Tongue (tissue), 2 donors: ENCODE data around the gene PLEKHM2. TPM values are rescaled to one million over a fixed set of nuclear protein-coding genes. Genes with fewer than 3 reads are reported as not detected.
A peak's percentile ranks its signal among the peaks of the same experiment; 100 is the strongest.

Experiments
- DNase-seq: peaks from one replicate; pipeline ENCODE4 v3.0.0-alpha.2; 2015
- total RNA-seq: library from RNA; depleted of rRNA; stranded (reverse); fragments of >200 nt; gene quantifications from one replicate; pipeline ENCODE4 v1.2.3, GENCODE V29; 2014

Gene PLEKHM2
- total RNA-seq, 1 donor from 2014 or later: 55.1 TPM

DNA sequence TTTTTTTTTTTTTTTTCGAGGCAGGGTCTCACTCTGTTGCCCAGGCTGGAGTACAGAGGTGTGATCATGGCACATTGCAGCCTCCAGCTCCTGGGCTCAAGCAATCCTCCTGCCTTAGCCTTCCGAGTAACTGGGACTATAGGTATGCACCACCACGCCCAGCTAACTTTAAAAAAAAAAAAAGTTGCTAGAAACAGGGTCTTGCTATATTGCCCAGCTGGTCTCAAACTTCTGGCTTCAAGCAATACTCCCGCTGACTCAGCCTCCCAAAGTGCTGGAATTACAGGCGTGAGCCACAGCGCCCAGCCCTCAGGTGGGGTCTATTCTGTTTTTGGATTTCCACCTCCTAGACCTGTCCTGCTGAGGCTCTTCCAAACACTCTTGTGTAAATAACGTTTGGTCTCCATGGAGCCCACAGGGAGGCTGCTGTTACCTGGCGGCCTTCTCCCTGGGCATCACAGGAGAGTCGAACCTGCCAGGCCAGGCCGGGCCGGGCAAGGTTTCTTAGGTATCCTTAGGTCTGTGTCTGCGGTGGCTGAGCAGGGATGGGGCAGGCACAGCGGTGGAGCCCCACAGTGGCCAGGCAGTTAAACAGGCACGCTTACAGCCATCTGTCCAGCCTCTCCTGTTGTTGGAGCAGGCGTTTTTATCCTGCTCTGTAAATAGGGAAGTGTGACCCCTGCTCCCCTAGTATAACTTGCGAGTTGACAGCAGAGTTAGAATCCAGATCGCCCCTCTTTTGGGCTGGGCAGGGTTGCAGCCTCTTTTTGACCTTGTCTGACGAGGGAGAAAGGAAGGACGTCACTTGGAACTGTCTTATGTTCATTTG, 18.8 kb downstream of the PLEKHM2 start:
- DNase-seq: no peak

DNA sequence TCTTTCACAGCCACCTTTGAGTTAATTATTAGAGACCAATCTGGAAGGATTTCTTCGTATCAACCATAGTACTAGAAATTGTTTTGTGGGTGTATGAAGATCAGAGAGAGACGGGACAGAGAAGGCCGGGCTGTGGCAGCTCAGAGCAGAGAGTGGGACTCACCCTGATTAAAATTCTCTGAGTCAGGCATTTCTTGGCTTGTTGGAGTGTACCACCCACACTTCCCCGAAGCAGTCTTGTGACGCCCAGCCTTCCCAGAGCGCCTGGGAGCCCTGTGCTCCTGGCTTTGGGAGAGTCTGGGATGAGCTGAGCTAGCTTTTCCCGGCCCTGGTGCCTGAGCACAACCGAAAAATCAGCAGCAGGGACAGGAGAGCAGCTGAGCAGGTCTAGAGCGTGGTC, 19.4 kb downstream of the PLEKHM2 start:
- DNase-seq: peak; percentile 70

DNA sequence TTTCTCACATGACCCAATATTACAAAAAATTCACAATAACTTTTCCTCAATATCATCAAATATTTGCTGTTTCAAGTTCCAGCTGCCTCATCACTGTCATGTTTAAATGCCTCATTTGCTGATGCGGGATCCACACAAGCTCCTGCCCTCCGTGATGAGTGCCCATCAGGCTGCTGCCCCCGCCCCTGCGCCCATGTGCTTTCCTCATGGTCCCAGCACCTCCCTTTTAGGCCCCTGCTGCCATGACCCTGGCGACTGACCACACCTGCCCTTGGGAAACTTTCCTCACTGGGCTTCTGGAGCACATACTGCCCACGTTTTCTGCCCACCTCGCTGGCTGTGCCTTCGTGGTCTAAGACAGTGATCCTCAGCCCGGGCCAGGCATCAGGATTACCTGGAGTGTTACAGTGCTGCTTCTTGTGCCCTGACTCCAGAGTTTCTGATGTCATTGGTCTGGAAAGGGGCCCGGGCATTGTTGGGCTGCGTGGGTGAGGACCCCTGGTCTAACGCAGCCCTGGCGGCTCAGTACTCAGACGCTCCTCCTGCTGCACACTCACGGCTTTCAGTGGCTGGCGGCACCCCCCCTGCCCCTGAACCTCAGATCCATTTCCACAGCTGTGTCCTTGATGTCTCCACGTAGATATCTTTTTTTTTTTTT, 20.5 kb downstream of the PLEKHM2 start:
- DNase-seq: no peak

DNA sequence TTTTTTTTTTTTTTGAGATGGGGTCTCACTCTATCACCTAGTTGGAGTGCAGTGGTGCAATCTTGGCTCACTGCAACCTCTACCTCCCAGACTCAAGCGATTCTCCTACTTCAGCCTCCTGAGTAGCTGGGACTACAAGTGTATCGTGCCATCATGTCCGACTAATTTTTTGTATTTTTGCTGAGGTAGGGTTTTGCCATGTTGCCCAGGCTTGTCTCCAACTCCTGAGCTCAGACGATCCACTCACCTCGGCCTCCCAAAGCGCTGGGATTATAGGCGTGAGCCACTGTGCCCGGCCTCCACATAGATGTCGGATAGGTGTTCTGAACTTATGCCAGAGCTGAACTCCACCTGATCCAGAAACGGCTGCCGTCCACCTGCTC, 21.1 kb downstream of the PLEKHM2 start:
- no peak for DNase-seq

DNA sequence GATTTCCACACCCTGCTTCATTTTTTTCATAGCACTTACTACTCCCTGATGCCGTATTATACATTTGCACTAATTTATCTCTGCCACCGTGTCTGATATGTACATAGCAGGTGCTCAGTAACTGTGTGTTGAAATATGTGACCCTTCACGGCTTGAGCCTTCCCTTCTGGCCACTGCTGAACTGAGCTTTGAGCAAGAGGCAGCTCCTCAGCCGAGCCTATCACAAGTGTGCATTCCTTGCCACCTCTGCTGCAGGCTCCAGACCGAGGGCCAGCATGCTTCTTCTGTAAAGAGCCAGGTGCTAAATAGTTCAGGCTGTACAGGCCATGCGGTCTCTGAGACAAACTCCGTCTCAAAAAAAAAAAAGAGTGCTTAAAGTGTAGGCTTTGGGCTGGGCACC, 22.6 kb downstream of the PLEKHM2 start:
- peak; percentile 73 for DNase-seq

GRCh38 chr1:15707239-15707925, 23.3 kb downstream of the PLEKHM2 start:
- DNase-seq: no peak

DNA sequence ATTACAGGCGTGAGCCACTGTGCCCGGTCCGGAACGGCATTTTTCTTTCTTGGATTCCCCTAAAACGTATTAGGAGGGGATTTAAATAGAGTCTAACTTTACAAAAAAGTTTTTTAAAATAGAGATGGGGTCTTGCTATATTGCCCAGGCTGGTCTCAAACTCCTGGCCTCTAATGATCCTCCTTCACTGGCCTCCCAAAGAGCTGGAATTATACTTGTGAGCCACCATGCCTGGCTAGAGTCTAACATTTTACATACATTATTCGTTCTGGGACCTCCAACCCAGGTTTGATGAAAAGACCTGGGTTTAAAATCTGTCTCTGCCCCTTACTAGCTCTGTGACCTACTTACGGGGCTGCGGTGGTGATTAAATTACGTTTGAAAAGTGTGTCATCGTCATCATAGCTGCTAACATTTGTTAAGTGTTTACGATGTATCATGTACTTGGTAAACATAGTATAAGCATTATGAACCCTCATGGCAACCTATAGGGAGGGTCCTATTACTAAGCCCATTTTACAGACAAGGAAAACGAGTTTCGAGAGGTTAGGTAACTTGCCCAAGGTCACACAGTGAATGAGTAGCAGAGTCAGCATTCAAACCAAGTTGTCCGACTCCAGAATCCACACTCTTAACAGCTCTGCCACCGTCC, 24.5 kb downstream of the PLEKHM2 start:
- DNase-seq: no peak

- no peak for DNase-seq
Measured at GRCh38 chr1:15709226-15709625, 25.1 kb downstream of the PLEKHM2 start.

- no peak for DNase-seq
Measured at GRCh38 chr1:15712168-15712567, 28.0 kb downstream of the PLEKHM2 start.

DNA sequence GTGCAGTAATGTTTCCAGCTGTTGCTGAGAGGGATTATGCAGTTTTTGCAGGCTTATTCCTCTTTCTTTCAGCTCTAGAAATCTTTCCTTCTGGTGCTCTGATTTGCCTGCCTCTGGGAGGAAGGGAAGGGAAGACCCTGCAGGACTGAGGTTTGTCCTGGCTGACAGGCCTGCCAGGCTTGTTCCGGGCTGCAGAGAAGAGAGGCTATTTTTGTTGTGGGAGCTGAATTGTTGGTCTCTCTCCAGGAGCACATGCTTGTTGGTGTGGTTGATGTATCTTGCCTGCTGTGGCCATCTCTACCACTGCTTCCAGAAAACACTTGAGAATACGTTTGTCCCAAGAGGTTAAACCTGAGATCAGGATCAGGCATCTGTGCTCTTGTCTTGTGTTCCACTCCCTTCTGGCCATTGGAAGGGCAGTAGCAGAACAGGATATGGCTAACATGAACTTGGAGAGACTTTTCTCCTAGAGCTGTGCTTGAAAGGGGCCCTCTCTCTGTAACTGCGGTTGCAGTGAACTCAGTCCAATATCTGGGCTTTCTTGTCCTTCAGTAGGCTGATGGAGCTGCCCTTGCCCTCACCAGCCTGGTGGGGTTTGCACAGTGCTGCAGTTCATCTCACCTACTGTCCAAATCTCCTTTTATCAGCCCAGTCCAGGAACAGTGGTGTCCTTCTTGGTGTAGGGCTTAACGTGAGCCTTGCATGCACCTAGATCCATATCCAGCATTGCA, 30.5 kb downstream of the PLEKHM2 start:
- peak; percentile 88 for DNase-seq

GRCh38 chr1:15717418-15718125, 33.5 kb downstream of the PLEKHM2 start:
- peak; percentile 59 for DNase-seq

DNA sequence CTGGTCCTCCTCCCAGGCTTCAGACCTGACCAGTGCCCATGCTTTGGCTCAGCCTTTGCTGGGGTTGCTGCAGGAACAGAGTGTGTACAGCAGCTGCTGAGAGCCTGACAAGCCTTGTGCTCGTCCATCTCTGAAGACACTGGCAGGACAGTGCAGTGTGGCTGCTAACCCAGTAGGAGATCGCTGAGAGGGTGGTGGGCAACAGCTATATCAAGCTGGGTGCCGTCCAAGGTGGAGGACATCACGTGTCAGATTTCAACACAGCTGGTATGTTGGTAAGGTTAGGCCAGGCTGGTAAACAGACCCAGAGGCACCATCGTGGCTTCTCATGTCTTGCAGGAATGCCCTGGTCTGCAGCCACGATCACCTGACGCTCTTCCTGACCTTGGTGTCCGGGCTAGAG, 34.1 kb downstream of the PLEKHM2 start:
- no peak for DNase-seq

- DNase-seq: no peak
Measured at GRCh38 chr1:15719381-15720120, 35.4 kb downstream of the PLEKHM2 start.

- DNase-seq: no peak
Measured at GRCh38 chr1:15720861-15721260, 36.7 kb downstream of the PLEKHM2 start.

DNA sequence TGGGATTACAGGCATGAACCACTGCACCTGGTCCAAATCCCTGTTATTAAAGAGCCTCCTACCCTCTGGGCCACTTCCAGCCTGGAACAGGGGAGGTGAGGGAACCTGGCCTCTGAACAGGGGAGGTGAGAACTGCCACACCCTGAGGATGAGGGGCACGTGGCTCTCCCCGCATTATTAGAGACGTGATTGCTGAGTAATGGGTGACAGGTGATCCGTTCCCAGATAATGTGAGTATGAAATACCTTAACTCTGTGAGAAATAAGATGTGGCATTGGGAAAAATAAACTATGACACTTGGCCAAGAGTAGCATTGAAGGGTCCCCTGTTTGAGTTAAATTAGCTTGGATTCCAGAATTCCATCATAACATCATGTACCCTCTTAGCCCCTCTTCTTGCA, 38.3 kb downstream of the PLEKHM2 start:
- no peak for DNase-seq

DNA sequence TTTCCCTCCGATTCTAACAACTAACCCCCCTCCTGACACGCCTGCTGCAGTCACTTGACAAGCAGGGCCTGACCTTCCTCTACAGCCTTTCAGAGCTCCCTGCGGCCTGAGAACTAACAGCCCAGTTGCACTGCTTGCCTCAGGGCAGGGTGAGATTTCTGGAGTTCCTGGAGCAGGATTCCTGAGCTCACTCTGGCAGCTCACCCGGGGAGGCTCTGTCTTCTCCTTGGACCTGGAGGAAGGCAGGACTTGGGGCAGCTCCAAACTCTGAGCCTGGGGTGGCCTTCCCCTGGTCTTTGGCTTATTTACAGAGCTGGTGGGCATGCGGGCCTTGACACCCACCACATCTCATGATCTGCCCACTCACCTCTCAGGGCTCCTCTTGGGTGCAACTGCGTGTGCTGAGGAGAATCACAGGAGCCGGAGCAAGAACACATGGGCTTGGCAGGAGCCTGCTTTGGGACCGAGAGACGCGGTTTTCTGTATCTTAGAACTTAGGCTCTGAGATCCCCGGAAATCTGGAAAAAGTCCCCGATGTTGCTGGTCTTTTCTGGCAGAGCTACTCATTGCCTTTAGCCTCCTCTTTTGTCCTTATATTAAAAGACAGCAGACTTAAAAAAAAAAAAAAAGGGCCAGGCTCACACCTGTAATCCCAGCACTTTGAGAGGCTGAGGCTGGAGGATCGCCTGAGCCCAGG, 38.9 kb downstream of the PLEKHM2 start:
- no peak for DNase-seq

DNA sequence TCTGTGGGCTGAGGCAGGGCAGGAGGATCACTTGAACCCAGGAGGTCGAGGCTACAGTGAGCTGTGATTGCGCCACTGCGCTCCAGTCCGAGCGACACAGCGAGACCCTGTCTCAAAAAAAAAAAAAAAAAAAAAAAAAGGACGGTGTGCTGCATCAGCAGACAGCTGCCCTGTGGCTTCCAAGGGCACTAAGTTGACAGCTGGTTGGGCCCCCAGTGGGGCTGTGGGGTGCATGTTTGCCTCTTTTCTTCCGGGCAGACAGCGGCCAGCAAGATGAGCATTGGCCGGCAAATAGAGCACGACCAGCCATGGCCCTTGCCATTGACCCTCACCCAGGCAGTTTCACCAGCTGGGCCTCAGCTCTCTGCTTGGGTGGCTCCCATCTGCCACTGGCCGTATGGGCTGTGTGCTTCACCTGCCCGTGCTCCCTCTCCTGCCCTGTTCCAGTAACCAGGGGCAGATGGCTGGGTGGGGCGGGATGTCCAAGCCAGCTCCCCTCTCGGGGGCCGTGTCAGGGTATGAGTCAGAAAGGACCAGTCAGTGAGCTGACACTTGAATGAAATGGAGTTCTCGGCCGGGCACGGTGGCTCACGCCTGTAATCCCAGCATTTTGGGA, 39.6 kb downstream of the PLEKHM2 start:
- no peak for DNase-seq

DNA sequence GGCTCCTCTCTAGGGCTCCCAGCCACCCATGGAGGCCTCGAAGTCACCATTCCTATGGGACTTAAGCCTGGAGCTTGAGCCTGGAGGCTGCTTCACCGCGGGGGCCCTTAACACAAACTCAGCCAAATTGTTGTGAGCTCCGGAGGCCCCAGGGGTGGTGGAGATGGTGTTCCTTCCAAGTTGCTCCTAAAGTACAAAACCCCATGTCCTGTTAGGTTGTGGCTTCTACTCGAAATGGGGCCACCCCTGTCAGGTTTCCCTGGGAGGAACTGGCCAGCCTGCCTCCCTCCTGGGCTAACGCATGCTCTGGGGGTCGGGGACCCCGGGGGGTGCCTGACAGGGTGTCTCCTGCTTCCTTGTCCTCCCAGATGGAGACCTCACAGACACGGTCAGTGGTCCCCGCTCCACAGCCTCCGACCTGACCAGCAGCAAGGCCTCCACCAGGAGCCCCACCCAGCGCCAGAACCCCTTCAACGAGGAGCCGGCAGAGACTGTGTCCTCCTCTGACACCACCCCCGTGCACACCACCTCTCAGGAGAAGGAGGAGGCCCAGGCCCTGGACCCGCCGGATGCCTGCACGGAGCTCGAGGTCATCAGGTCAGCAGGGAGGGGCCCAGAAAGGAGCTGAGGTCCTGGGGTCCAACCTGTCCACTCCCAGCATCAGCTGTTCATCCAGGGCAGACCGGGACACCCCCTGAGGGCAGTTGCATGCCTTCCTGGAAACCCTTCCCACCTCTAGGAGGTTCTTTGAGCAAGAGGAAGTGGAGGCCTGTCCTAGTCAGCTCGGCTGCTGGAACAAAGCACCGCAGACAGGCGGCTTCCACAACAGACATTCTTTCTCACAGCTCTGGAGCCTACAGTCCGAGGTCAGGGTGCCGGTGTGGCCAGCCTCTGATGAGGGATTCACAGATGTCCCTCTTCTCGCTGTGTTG, 41.1 kb downstream of the PLEKHM2 start:
- DNase-seq: no peak
